Smooth muscle cell (in vitro differentiated cells): ENCODE data around the gene B3GNT2. TPM values are rescaled to one million over a fixed set of nuclear protein-coding genes. Genes with fewer than 3 reads are reported as not detected.

ENCODE experiments used
- DNase-seq: peaks from one replicate; lab custom pipeline; 2025; ENCODE audit not compliant: unreplicated experiment; lab: John Stamatoyannopoulos, UW
- H2AFZ ChIP-seq: fragments of 200-600 bp; sonication (generic); 2 replicates; pipeline ENCODE4 v1.6.0; 2016; ENCODE audit warnings: antibody characterized with exemption, low read depth, mild to moderate bottlenecking
- H3F3A ChIP-seq: fragments of 200-600 bp; sonication (generic); 2 replicates; pipeline ENCODE4 v1.6.0; 2017; ENCODE audit warnings: antibody characterized with exemption, low read depth
- H3K27ac ChIP-seq: fragments of 200-600 bp; sonication (generic); 2 replicates; pipeline ENCODE4 v1.5.1; 2016; ENCODE audit warnings: low read depth, mild to moderate bottlenecking
- H3K27me3 ChIP-seq: fragments of 200-600 bp; sonication (generic); 2 replicates; pipeline ENCODE4 v1.6.1; 2016; ENCODE audit warnings: low read depth, mild to moderate bottlenecking
- H3K36me3 ChIP-seq: fragments of 200-600 bp; sonication (generic); 2 replicates; pipeline ENCODE4 v1.5.1; 2016; ENCODE audit warnings: low read depth
- H3K4me1 ChIP-seq: fragments of 200-600 bp; sonication (generic); 2 replicates; pipeline ENCODE4 v1.5.1; 2016; ENCODE audit warnings: low read depth
- H3K4me2 ChIP-seq: fragments of 200-600 bp; sonication (generic); 2 replicates; pipeline ENCODE4 v1.6.0; 2016; ENCODE audit warnings: mild to moderate bottlenecking
- H3K4me3 ChIP-seq: fragments of 200-600 bp; sonication (generic); 2 replicates; pipeline ENCODE4 v1.5.1; 2016; ENCODE audit warnings: mild to moderate bottlenecking
- H3K79me2 ChIP-seq: fragments of 200-600 bp; sonication (generic); 2 replicates; pipeline ENCODE4 v1.6.0; 2016; ENCODE audit warnings: low read depth, mild to moderate bottlenecking
- H3K9ac ChIP-seq: fragments of 200-600 bp; sonication (generic); 2 replicates; pipeline ENCODE4 v1.6.0; 2016; ENCODE audit warnings: low read depth
- H3K9me3 ChIP-seq: fragments of 200-600 bp; sonication (generic); replicated peaks from 2 replicates; pipeline ENCODE4 v1.5.1; 2016; ENCODE audit warnings: low read depth
- H4K20me1 ChIP-seq: fragments of 200-600 bp; sonication (generic); 2 replicates; pipeline ENCODE4 v1.6.0; 2016; ENCODE audit warnings: low read depth
- CTCF ChIP-seq: fragments of 200-600 bp; sonication (generic); IDR thresholded peaks from 2 replicates; pipeline ENCODE4 v1.5.1; 2017; ENCODE audit warnings: borderline replicate concordance, mild to moderate bottlenecking, antibody characterized with exemption; ENCODE audit not compliant: insufficient read depth, poor library complexity, severe bottlenecking
- WGBS: methylation state at CpG from one replicate; pipeline ENCODE4 v1.1.7; 2016; ENCODE audit warnings: low lambda C conversion rate; 5-methylcytosine and 5-hydroxymethylcytosine counted together
- polyA plus RNA-seq: library from polyadenylated mRNA; unstranded; fragments of >200 nt; fragmentation: Nextera tagmentation; extraction: Ambion mirVana; gene quantifications from 2 replicates; pipeline ENCODE4 v1.2.1, GENCODE V29; 2016
- total RNA-seq: library from RNA; depleted of rRNA; stranded (reverse); fragments of >200 nt; gene quantifications from 2 replicates; pipeline ENCODE4 v1.2.3, GENCODE V29; 2014

Gene B3GNT2
- total and polyA plus RNA-seq, 2 experiments from 2014 or later = 16.5 to 29.3 TPM

GRCh38 chr2:62240546-62240945, 44.6 kb downstream of the B3GNT2 start:
- no peak for DNase-seq
- Histone ChIP-seq H3K4me2 (no peak overlapping the region), H3K36me3 (no peaks in the 10 kb centered on the region), H3K27ac (no peak overlapping the region), H2AFZ (no peak overlapping the region), H4K20me1 (no peaks in the 10 kb centered on the region), H3K79me2 (no peaks in the 10 kb centered on the region), H3K9me3 (no peaks in the 10 kb centered on the region), H3K27me3 (no peaks in the 10 kb centered on the region), H3K4me1 (no peaks in the 10 kb centered on the region), H3K4me3 (no peak overlapping the region), H3K9ac (no peak overlapping the region), H3F3A (no peaks in the 10 kb centered on the region)
- WGBS = 84% methylated on average over 9 of the region's 9 CpGs
- no peak for TF ChIP-seq CTCF

DNA sequence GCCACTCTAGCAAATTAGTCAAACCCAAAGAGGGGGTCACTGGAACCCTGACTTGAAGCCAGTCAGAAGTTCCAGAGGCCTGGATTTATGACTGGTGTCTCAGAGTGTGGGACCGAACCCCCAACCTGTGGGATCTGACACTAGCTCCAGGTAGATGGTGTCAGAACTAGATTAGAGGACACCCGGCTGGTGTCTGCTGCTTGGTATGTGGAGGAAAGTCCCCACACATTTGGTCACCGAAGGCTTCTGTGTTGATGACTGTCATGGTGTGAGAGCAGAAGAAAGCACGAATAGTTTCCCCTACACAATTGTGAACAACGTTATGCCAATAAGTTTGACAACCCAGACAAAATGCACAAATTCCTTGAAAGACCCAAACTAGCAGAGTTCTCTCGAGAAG, 48.1 kb downstream of the B3GNT2 start:
- no peak for DNase-seq
- H3K27ac ChIP-seq = no peak overlapping the region
- H3F3A ChIP-seq = no peaks in the 10 kb centered on the region
- no peaks in the 10 kb centered on the region for H3K79me2 ChIP-seq
- no peaks in the 10 kb centered on the region for H3K9me3 ChIP-seq
- H3K4me2 ChIP-seq = no peak overlapping the region
- H4K20me1 ChIP-seq = no peaks in the 10 kb centered on the region
- no peak overlapping the region for H3K9ac ChIP-seq
- H3K4me1 ChIP-seq = no peaks in the 10 kb centered on the region
- 96% methylated on average over 6 of the region's 6 CpGs for WGBS
- H2AFZ ChIP-seq = no peak overlapping the region
- H3K36me3 ChIP-seq = no peaks in the 10 kb centered on the region
- H3K27me3 ChIP-seq = no peaks in the 10 kb centered on the region
- TF ChIP-seq CTCF = no peak
- no peak overlapping the region for H3K4me3 ChIP-seq

- no peaks in the 10 kb centered on the region for H4K20me1 ChIP-seq
- no peaks in the 10 kb centered on the region for H3K36me3 ChIP-seq
- H3F3A ChIP-seq = no peaks in the 10 kb centered on the region
- H2AFZ ChIP-seq = no peak overlapping the region
- 82% methylated on average over 3 of the region's 3 CpGs for WGBS
- H3K4me3 ChIP-seq = no peak overlapping the region
- no peaks in the 10 kb centered on the region for H3K4me1 ChIP-seq
- H3K9me3 ChIP-seq = no peaks in the 10 kb centered on the region
- no peaks in the 10 kb centered on the region for H3K79me2 ChIP-seq
- DNase-seq = no peak
- H3K27ac ChIP-seq = no peak overlapping the region
- no peak overlapping the region for H3K9ac ChIP-seq
- H3K4me2 ChIP-seq = no peak overlapping the region
- no peaks in the 10 kb centered on the region for H3K27me3 ChIP-seq
- no peak for TF ChIP-seq CTCF
Observed at GRCh38 chr2:62248226-62248625, 52.3 kb downstream of the B3GNT2 start.

GRCh38 chr2:62250239-62250638, 54.3 kb downstream of the B3GNT2 start:
- no peak overlapping the region for H3K4me2 ChIP-seq
- H3K4me1 ChIP-seq = no peaks in the 10 kb centered on the region
- no peak for TF ChIP-seq CTCF
- H3K36me3 ChIP-seq = no peaks in the 10 kb centered on the region
- no peaks in the 10 kb centered on the region for H4K20me1 ChIP-seq
- no peak overlapping the region for H3K9ac ChIP-seq
- H3K4me3 ChIP-seq = no peak overlapping the region
- H2AFZ ChIP-seq = no peak overlapping the region
- DNase-seq = no peak
- H3K9me3 ChIP-seq = no peaks in the 10 kb centered on the region
- no peaks in the 10 kb centered on the region for H3F3A ChIP-seq
- 92% methylated on average over 4 of the region's 4 CpGs for WGBS
- no peak overlapping the region for H3K27ac ChIP-seq
- no peaks in the 10 kb centered on the region for H3K27me3 ChIP-seq
- H3K79me2 ChIP-seq = no peaks in the 10 kb centered on the region
